COLO829 (cell line): ENCODE measurements around the gene PRDM5.

Source experiments
- DNase-seq: peaks from one replicate; pipeline ENCODE4 v3.0.0; 2012; ENCODE audit warnings: low spot score

The PRDM5 gene

GRCh38 chr4:120922381-120923206 is at the start of gene PRDM5:
PRDM5 (minus strand) TSS chr4:120922726; CDS start chr4:120922608, 118 bp downstream.
- DNase-seq = peak; percentile 15

- DNase-seq = no peak
These were observed 49.4 kb upstream of the PRDM5 start for GRCh38 chr4:120971884-120972283.

GRCh38 chr4:120965938-120966337 is 43.4 kb upstream of the PRDM5 start:
- DNase-seq = no peak

GRCh38 chr4:120964596-120964995 is 42.1 kb upstream of the PRDM5 start:
- DNase-seq = no peak

GRCh38 chr4:120963449-120963848 is 40.9 kb upstream of the PRDM5 start:
- DNase-seq = no peak

GRCh38 chr4:120960656-120961267 is 38.2 kb upstream of the PRDM5 start:
- DNase-seq = no peak

- DNase-seq = no peak
These were observed 25.9 kb upstream of the PRDM5 start for GRCh38 chr4:120948382-120948781.

GRCh38 chr4:120942776-120943175 is 20.2 kb upstream of the PRDM5 start:
- DNase-seq = no peak

GRCh38 chr4:120940547-120940946 is 18.0 kb upstream of the PRDM5 start:
- no peak for DNase-seq

- DNase-seq = peak; percentile 51
These were observed 17.2 kb upstream of the PRDM5 start for GRCh38 chr4:120939693-120940092.

- no peak for DNase-seq
These were observed 7.3 kb upstream of the PRDM5 start for GRCh38 chr4:120929847-120930246.

- no peak for DNase-seq
These were observed 5.4 kb upstream of the PRDM5 start for GRCh38 chr4:120927801-120928409.

GRCh38 chr4:120926358-120927025 is 4.0 kb upstream of the PRDM5 start:
- DNase-seq = no peak

GRCh38 chr4:120924931-120925330 is 2.4 kb upstream of the PRDM5 start:
- DNase-seq = no peak

GRCh38 chr4:120923207-120923522 is 639 bp upstream of the PRDM5 start:
- no peak for DNase-seq

- DNase-seq = peak; percentile 59
These were observed 808 bp downstream of the PRDM5 start for GRCh38 chr4:120921456-120922380.

GRCh38 chr4:120920666-120921065 is 1.9 kb downstream of the PRDM5 start:
- no peak for DNase-seq

GRCh38 chr4:120919358-120919757 is 3.2 kb downstream of the PRDM5 start:
- no peak for DNase-seq

- DNase-seq = no peak
These were observed 3.7 kb downstream of the PRDM5 start for GRCh38 chr4:120918788-120919187.

- no peak for DNase-seq
These were observed 4.4 kb downstream of the PRDM5 start for GRCh38 chr4:120918092-120918491.

GRCh38 chr4:120916937-120917336 is 5.6 kb downstream of the PRDM5 start:
- DNase-seq = no peak

GRCh38 chr4:120915336-120915735 is 7.2 kb downstream of the PRDM5 start:
- no peak for DNase-seq
